ENCODE results near the gene DPP4. TPM values are rescaled to one million over a fixed set of nuclear protein-coding genes. Genes with fewer than 3 reads are reported as not detected.

The DPP4 gene
- total RNA-seq (2022; extraction: Qiagen RNA extraction), result 0.61 to 1.2 TPM (median 0.76 TPM) in 5 replicates

DNA sequence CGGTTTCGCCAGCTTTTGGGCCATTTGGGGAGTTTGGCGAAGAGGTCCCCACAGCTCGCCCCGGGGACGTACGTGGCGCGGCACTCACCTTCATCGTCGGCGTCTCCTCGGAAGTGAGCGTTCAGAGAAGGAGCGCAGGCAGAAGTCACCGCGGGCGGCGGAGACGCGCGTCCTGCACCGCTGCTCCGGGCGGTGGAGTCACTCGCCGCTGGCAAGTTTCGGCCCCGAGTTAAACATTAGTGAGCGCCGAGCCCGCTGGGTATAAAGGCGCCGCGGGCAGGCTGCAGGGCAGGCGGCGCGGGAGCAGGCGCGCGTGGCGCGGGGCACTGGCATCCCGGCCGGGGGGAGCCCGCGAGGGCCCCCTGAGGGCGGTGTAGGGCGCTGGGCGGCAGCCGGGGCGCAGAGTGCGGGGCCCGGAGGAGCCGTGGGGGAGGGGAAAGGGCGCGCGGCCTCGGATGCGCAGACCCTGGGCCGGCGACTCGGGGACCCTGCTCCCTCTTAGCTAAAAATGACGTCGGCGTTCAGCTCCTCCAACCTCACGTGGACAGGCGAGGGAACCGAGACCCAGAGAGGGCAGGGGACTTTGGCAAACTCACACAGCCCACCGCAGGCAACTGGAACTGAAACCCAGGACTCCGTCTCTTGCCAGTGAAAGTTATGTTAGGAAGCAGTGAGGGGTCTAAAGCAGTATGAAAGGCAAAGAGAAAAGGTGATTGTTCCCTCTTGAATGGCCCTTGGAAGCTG is at the start of gene DPP4:
Gene DPP4 (minus strand): TSS at position 328 of the 744 bp plus-strand sequence. CDS start 234 bp downstream, at position 94.

Other genes starting within 250 kb of the DPP4 start
- not detected in 5 replicates for gene GCG, start 78.0 kb upstream of the DPP4 start, total RNA-seq (2022; extraction: Qiagen RNA extraction)
- 0.23 TPM in 1 of 5 replicates, not detected in the others for gene FAP, start 169.2 kb upstream of the DPP4 start, total RNA-seq (2022; extraction: Qiagen RNA extraction)
- gene IFIH1, start 244.5 kb upstream of the DPP4 start, total RNA-seq (2022; extraction: Qiagen RNA extraction), result 0.83 to 1.3 TPM (median 1.2 TPM) in 5 replicates